Keratinocyte (primary cell): ENCODE results near the gene MYCBPAP.

ENCODE experiments used
- EZH2 ChIP-seq: IDR thresholded peaks from one replicate; pipeline ENCODE4 v1.6.1; 2012; ENCODE audit warnings: inconsistent platforms, mild to moderate bottlenecking, low read length, moderate library complexity
- TF ChIP-seq, protein P1 (sequence below), 3 experiments: IDR thresholded peaks in 1 of 3; conservative IDR thresholded peaks in 1 of 3; optimal IDR thresholded peaks in 1 of 3; 2 replicates in 2 of 3; 3 replicates in 1 of 3; pipeline versions ENCODE3 to v1.5.1; 2011; ENCODE audit warnings: low read length in 3 of 3, mild to moderate bottlenecking in 3 of 3, moderate library complexity in 2 of 3, control low read depth in 1 of 3, inconsistent platforms in 1 of 3; ENCODE audit not compliant: insufficient read depth in 2 of 3; ENCODE audit errors: extremely low read depth in 1 of 3

DNA sequence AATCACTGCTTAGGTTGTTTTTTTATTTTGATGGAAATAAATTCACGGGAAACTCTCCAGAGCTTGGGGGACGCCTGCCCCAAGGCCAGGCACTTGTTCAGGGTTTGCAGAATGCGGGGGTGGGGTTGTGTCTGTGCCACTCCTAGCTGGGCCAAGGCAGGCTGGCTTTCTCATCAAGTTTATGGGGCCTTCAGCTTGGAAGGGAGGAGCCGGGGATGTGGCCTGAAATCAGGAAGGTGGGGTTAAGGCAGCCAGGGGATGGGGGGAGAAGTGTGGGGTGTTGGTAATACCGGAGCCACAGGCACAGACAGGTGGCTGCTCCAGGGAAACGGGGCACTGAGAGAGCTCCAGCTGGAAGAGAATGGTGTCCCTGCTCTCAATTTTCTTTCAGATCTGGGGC lies 37.8 kb upstream of the MYCBPAP start:
- TF ChIP-seq, protein P1, sequence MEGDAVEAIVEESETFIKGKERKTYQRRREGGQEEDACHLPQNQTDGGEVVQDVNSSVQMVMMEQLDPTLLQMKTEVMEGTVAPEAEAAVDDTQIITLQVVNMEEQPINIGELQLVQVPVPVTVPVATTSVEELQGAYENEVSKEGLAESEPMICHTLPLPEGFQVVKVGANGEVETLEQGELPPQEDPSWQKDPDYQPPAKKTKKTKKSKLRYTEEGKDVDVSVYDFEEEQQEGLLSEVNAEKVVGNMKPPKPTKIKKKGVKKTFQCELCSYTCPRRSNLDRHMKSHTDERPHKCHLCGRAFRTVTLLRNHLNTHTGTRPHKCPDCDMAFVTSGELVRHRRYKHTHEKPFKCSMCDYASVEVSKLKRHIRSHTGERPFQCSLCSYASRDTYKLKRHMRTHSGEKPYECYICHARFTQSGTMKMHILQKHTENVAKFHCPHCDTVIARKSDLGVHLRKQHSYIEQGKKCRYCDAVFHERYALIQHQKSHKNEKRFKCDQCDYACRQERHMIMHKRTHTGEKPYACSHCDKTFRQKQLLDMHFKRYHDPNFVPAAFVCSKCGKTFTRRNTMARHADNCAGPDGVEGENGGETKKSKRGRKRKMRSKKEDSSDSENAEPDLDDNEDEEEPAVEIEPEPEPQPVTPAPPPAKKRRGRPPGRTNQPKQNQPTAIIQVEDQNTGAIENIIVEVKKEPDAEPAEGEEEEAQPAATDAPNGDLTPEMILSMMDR (optimal IDR thresholded peaks at IDR 0.05 in 1 of 3, IDR thresholded peaks at IDR 0.05 in 1 of 3, conservative IDR thresholded peaks at IDR 0.05 in 1 of 3; ENCODE audit: extremely low read depth in 1 of 3, insufficient read depth in 2 of 3, low read length in 3 of 3) = no peak
- no peak for TF ChIP-seq EZH2
